ENCODE measurements around the gene VASH2. TPM values are rescaled to one million over a fixed set of nuclear protein-coding genes. Genes with fewer than 3 reads are reported as not detected.
A peak's percentile ranks its signal among the peaks of the same experiment; 100 is the strongest.

The VASH2 gene
- total and polyA plus RNA-seq, 2 of the 8 experiments (the other 6 are each of a cell fraction or from before 2014, with no cell fraction given): 44.0 to 187 TPM

DNA sequence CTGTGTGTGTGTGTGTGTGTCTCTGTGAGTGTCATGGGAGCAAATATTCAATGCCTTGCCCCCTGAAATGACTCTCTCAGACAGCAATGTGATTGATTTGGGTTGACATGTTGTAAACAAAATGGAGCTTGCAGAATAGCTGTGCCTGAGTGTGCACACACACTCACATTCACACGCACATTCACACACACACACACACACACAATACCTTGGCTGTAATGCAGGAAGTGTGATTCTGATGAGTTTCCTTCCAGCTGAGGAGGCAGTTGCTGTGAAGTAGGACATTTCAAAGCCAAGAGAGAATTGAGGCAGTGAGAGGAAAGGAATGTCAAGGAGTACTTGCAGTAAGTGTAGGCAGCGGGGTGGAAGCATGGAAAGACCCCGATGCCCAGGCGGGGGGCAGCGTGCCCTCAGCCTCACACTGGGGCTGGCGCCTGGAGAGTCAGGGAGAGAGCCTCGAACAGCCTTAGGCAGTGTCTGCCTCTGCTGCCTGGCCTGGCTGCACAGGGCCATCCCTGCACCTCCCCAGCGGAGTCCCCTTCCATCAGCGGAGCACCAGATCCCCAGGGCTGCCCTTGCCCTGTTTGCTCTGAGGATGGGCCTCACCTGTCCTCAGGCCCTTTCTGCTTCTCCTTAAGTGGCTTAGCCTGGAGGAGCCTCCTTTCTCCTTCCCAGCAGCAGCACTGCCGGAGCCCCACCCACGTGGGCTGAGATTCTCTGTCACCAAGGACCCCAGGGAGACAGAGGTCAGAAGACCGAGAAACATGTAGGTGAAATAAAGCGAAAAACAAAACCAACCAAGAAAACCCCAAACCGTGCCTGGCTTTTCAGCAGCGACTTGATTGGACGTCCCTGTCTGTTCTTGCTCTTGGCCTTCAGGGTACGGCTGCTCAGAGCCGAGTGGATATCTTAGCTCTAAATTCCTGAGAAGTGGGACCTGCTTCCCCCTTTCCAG lies 9.2 kb downstream of the VASH2 start:
- no peak overlapping the region for H2BK15ac ChIP-seq (ENCODE audit: low read length)
- H3K4me2 ChIP-seq (ENCODE audit: insufficient read depth in 1 of 2, low read depth in 2 of 2, low read length in 2 of 2): no peak overlapping the region
- DNase-seq (ENCODE audit: low read depth in 1 of 2, low spot score in 2 of 2) (no peak), FAIRE-seq (no peak)
- H2BK12ac ChIP-seq (ENCODE audit: low read depth, low read length): no peak overlapping the region
- H2BK5ac ChIP-seq (ENCODE audit: low read depth, low read length): 0 out of 2 replicates have a peak overlapping the region, but pooled peaks have one; percentile 10
- H3K23ac ChIP-seq (ENCODE audit: insufficient read length): no peak overlapping the region
- H4K8ac ChIP-seq (ENCODE audit: extremely low read depth, insufficient read depth, low read length): no peak overlapping the region
- no peak overlapping the region for H3K4me3 ChIP-seq (ENCODE audit: extremely low read depth in 1 of 4, insufficient read depth in 2 of 4, low read depth in 3 of 4, low read length in 4 of 4)
- H4K91ac ChIP-seq (replicated peaks; ENCODE audit: insufficient read length, low read length): no peak overlapping the region
- H3K27me3 ChIP-seq (replicated peaks in 1 of 4; ENCODE audit: control insufficient read depth in 3 of 4, extremely low read depth in 1 of 4, insufficient read depth in 3 of 4, low read length in 3 of 4): no peaks in the 10 kb centered on the region
- no peak overlapping the region for H2AK5ac ChIP-seq (ENCODE audit: low read depth, low read length)
- peaks cover 0 to 48% of the 10 kb centered on the region in 2 experiments; a peak in 2 of 4 replicates for H3K79me2 ChIP-seq (ENCODE audit: control insufficient read depth in 1 of 2, insufficient read depth in 2 of 2, low read length in 2 of 2)
- whole genome bisulfite sequencing, 2 experiments (ENCODE audit: extremely low coverage in 1 of 2, insufficient coverage in 1 of 2, insufficient read length in 1 of 2, insufficient replicate concordance in 2 of 2, low coverage in 1 of 2, low lambda C conversion rate in 2 of 2, missing lambda C conversion rate in 1 of 2): 95% methylated on average over 18 of the region's 18 CpGs; no CpG with 5 or more reads in 1 of the 2 experiments
- peak overlapping the region; percentile 7; the same call in 1 of the 2 replicates for H3K27ac ChIP-seq (ENCODE audit: low read depth, low read length)
- H2BK20ac ChIP-seq (ENCODE audit: low read length): no peak overlapping the region
- no peak overlapping the region for H4K5ac ChIP-seq (ENCODE audit: insufficient read length, low read depth, low read length)
- peaks cover 11% of the 10 kb centered on the region for H3K79me1 ChIP-seq (ENCODE audit: low read depth, low read length)
- no peak overlapping the region for H3K9ac ChIP-seq (replicated peaks in 1 of 4; ENCODE audit: extremely low read depth in 1 of 4, low read depth in 3 of 4, low read length in 3 of 4)
- no peak overlapping the region for H3K56ac ChIP-seq (replicated peaks; ENCODE audit: insufficient read length, low read depth, low read length)
- H3K4ac ChIP-seq (replicated peaks; ENCODE audit: insufficient read length, low read depth, low read length): no peak overlapping the region
- H3K4me1 ChIP-seq (replicated peaks in 1 of 4; ENCODE audit: control insufficient read depth in 3 of 4, insufficient read depth in 4 of 4, low read length in 3 of 4): peaks cover 3 to 12% (median 7%) of the 10 kb centered on the region in 4 experiments; a peak in 5 of 7 replicates
- H3K36me3 ChIP-seq (ENCODE audit: control insufficient read depth in 2 of 4, insufficient read depth in 4 of 4, low read length in 3 of 4): peaks cover 48 to 100% (median 87%) of the 10 kb centered on the region in 4 experiments
- peaks cover 0 to 13% of the 10 kb centered on the region in 2 experiments for H4K20me1 ChIP-seq (replicated peaks in 1 of 2; ENCODE audit: control insufficient read depth in 1 of 2, insufficient read depth in 2 of 2, low read length in 2 of 2)
- POLR2A ChIA-PET (ENCODE audit: partially characterized antibody): interaction anchor here (0.6 to 12.7 kb wide), 8 partner anchors 7 to 57 kb away, joined by 3 to 240 read pairs (median 9); partner anchors contain the start of gene VASH2
- H3K9me3 ChIP-seq (ENCODE audit: insufficient read depth in 2 of 2, low read depth in 1 of 2, low read length in 1 of 2): no peaks in the 10 kb centered on the region
- no peaks in the 10 kb centered on the region for H3K23me2 ChIP-seq (ENCODE audit: low read depth, low read length)
- H3K18ac ChIP-seq (ENCODE audit: extremely low read depth, low read length): no peak overlapping the region; the same call in 1 of the 2 replicates
- CTCF ChIA-PET (ENCODE audit: partially characterized antibody): interaction anchor here (1.4 to 2.1 kb wide), 2 partner anchors 36 to 39 kb away, joined by 5 read pairs; no protein-coding TSS in a partner anchor
- no peak overlapping the region for H3K14ac ChIP-seq (ENCODE audit: insufficient read length)
- no peak overlapping the region for H2AFZ ChIP-seq (ENCODE audit: low read length)
- TF ChIP-seq SUZ12 (IDR thresholded peaks at IDR 0.05; ENCODE audit: low read length) (no peak), ASH2L (IDR thresholded peaks at IDR 0.05; ENCODE audit: low read length) (no peak), CBX5 (IDR thresholded peaks at IDR 0.05; ENCODE audit: low read depth, low read length) (no peak), JUN (IDR thresholded peaks at IDR 0.05; ENCODE audit: low read depth, low read length) (no peak), TBP (IDR thresholded peaks at IDR 0.05; ENCODE audit: low read depth, low read length) (no peak), POLR2A (IDR thresholded peaks at IDR 0.05; ENCODE audit: control extremely low read depth in 1 of 2, low read depth in 2 of 2, low read length in 2 of 2) (no peak)
- H2BK120ac ChIP-seq (replicated peaks; ENCODE audit: low read depth, low read length): no peak overlapping the region
